ENCODE data around the gene EEPD1. TPM values are rescaled to one million over a fixed set of nuclear protein-coding genes. Genes with fewer than 3 reads are reported as not detected.

Gene EEPD1
- total RNA-seq (2021): 3.8 and 5.0 TPM in 2 replicates
- long read RNA-seq, full-length matches to known transcripts: 34 of 44 reads
- long read RNA-seq, partial matches to known transcripts: 7 of 44 reads
- long read RNA-seq, other reads (novel, unspliced or antisense): 3 of 44 reads

GRCh38 chr7:36152756-36153570 is at the start of gene EEPD1:
TSS of gene EEPD1 (plus strand) at chr7:36153254. CDS start at chr7:36154325, 1,071 bp downstream.
- peaks cover 0 to 3% of the 10 kb centered on the region in 2 experiments; a peak in 2 of 5 replicates for H3K9me3 Mint-ChIP-seq
- Histone ChIP-seq H3T11ph (ENCODE audit: low read length) (no peak within 1 kb of the TSS), H3K27ac (ENCODE audit: insufficient read length, low read depth, low read length) (no peak within 1 kb of the TSS), H4K5ac (ENCODE audit: insufficient read length, low read depth, low read length) (no peak within 1 kb of the TSS), H4K20me1 (ENCODE audit: control insufficient read depth, insufficient read depth, insufficient read length) (no peaks in the 10 kb centered on the region), H2BK5ac (ENCODE audit: insufficient read length, low read length) (no peak within 1 kb of the TSS), H2BK15ac (ENCODE audit: low read depth, low read length) (no peak within 1 kb of the TSS), H3K4me2 (ENCODE audit: insufficient read depth, insufficient read length, low read length) (peak within 1 kb of the TSS; percentile 77), H3K79me2 (ENCODE audit: insufficient read depth, low read length) (peaks cover 2% of the 10 kb centered on the region; the same call in 1 of the 2 replicates), H2AK5ac (ENCODE audit: insufficient read length, low read length) (no peak within 1 kb of the TSS), H3K9ac (ENCODE audit: extremely low read depth, insufficient read length, low read length) (peak within 1 kb of the TSS; percentile 23), H3K79me1 (ENCODE audit: insufficient read depth, low read depth, low read length, poor library complexity, severe bottlenecking) (no peaks in the 10 kb centered on the region), H4K8ac (replicated peaks; ENCODE audit: insufficient read length, low read depth, low read length) (no peak within 1 kb of the TSS), H3K9me3 (ENCODE audit: control insufficient read depth, low read depth, low read length) (no peaks in the 10 kb centered on the region), H3K4ac (ENCODE audit: low read depth, low read length) (no peak within 1 kb of the TSS), H4K91ac (ENCODE audit: insufficient read length, low read depth, low read length) (no peak within 1 kb of the TSS), H2AFZ (ENCODE audit: low read length) (peak within 1 kb of the TSS; percentile 53), H3K23me2 (ENCODE audit: insufficient read length, low read depth, low read length, poor library complexity, severe bottlenecking) (peaks cover 8% of the 10 kb centered on the region), H3K23ac (ENCODE audit: insufficient read length, low read depth, low read length) (no peak within 1 kb of the TSS), H3K18ac (ENCODE audit: insufficient read length, low read depth, low read length) (peak within 1 kb of the TSS; percentile 28), H3K56ac (ENCODE audit: insufficient read length, low read depth, low read length) (no peak within 1 kb of the TSS), H2BK120ac (ENCODE audit: low read depth, low read length, poor library complexity, severe bottlenecking) (no peak within 1 kb of the TSS), H3K4me1 (ENCODE audit: insufficient read depth, low read length) (0 out of 2 replicates have a peak, but pooled peaks cover 3% of the 10 kb centered on the region), H2BK12ac (ENCODE audit: insufficient read length, low read depth, low read length) (no peak within 1 kb of the TSS), H3K27me3 (ENCODE audit: insufficient read depth, low read length) (no peaks in the 10 kb centered on the region), H3K14ac (ENCODE audit: insufficient read depth, low read length) (no peak within 1 kb of the TSS), H2BK20ac (ENCODE audit: low read depth, low read length, poor library complexity, severe bottlenecking) (no peak within 1 kb of the TSS)
- H3K4me1 Mint-ChIP-seq: peaks cover 34 to 39% of the 10 kb centered on the region in 2 experiments
- peaks cover 18% of the 10 kb centered on the region for H3K27me3 Mint-ChIP-seq (ENCODE audit: low read depth)
- no peak for TF ChIP-seq CTCF (conservative IDR thresholded peaks at IDR 0.05)
- no CpG with 5 or more reads among the region's 88 CpGs for WGBS (ENCODE audit: extremely low coverage, insufficient read length, low lambda C conversion rate)
- peak; percentile 99 for DNase-seq
- peaks cover 7 to 16% (median 14%) of the 10 kb centered on the region in 3 experiments; a peak in 6 of 7 replicates for H3K36me3 Mint-ChIP-seq (ENCODE audit: insufficient read depth in 1 of 3, low read depth in 3 of 3)
- H3K27ac Mint-ChIP-seq: peak within 1 kb of the TSS; percentile 73 to 90 (median 89); a peak in 5 of 7 replicates
- peak within 1 kb of the TSS; percentile 76 to 88 for H3K4me3 Mint-ChIP-seq

Measured in H9 (cell line).